Dermis microvascular lymphatic vessel endothelial cell (primary cell): ENCODE results near the gene THAP7. TPM values are rescaled to one million over a fixed set of nuclear protein-coding genes. Genes with fewer than 3 reads are reported as not detected.
A peak's percentile ranks its signal among the peaks of the same experiment; 100 is the strongest.
"Not testable (repeated sequence)": the region's sequence is repeated elsewhere in the genome, so short reads cannot be mapped to it uniquely, and the experiment has no call there.

Experiments
- DNase-seq, 2 donors: peaks; one replicate each; pipeline versions ENCODE4 v3.0.0 to v3.0.0-alpha.2; 2010; ENCODE audit warnings: low read depth in 2 of 2
- total RNA-seq: library from RNA; depleted of rRNA; stranded (reverse); fragments of >200 nt; gene quantifications from 2 replicates; pipeline ENCODE4 v1.2.1, GENCODE V29; 2014

THAP7 gene
- total RNA-seq, 1 donor from 2014 or later = 11.0 TPM

- DNase-seq = no peak
These were observed 11.8 kb upstream of the THAP7 start for GRCh38 chr22:21013657-21014201.

GRCh38 chr22:21012446-21013407, 10.8 kb upstream of the THAP7 start:
- no peak for DNase-seq

DNA sequence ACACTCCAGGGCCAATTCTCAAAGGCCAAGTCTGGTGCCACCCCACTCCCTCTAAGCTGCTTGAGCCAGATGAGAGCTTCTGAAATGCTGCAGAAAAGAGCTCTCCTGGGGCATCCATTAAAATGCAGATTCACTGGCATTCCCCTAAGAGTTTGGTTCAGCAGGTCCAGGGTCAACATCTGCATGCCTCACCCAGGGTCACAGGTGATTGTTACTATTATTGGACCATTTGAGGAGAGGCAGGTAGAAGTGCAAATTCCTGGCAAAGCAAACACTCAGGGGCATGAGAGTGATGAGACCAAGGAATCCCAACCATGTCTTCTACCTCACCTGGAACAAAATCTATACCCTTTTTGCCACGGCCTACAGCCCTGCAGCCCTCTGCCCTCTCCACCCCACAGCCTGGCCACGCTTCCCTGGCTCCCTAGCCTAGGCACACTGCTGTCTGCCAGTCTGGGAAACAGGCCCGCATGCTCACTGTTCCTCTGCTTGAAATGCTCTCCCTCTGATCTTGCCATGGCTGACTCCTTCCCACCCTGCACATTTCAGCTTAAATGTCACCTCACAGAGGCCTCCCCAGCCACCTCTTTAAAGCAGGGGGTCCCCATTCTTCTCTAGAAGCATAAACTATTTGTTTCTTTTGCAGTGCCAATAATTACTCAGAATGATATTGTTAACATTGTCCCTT, 8.7 kb upstream of the THAP7 start:
- DNase-seq = no peak

GRCh38 chr22:21009638-21010425, 7.9 kb upstream of the THAP7 start:
- peak; percentile 26 to 72 for DNase-seq

DNA sequence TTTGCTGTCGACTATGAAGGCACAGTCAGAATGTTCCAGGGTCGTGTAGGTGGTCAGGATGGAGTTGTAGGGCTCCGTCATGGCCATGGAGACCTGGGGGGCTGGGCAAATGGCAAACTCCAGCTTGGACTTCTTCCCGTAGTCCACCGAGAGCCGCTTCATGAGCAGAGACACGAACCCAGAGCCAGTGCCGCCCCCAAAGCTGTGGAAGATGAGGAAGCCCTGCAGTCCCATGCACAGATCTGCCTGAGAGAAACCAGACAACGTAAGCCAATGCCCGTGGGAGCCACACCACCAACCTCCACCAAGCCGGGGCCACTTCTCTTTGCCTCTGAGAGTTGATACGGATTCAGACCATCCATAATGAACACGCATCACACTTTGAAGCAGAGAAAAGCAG, 7.3 kb upstream of the THAP7 start:
- DNase-seq = not testable (repeated sequence)

DNA sequence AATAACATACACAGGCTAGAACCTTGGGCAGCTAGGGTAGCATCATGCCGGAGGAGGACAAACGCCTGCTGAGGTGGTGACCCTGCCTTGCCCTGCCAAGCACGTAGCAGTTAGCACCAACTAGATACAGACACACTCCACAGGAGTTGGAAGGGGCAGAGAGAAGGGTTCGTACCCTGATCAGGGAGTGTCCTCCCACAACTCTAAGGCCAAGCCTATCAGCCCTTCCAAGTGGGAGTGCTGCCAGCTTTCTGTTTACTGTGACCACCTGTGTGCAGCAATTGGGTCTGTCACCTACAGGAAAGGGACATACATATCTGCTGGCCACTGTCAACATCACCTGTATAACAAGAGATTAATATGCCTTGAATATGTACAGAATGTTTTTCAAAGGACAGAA, 1.9 kb upstream of the THAP7 start:
- no peak for DNase-seq

GRCh38 chr22:21000987-21001600, 824 bp downstream of the THAP7 start:
- no peak for DNase-seq

DNA sequence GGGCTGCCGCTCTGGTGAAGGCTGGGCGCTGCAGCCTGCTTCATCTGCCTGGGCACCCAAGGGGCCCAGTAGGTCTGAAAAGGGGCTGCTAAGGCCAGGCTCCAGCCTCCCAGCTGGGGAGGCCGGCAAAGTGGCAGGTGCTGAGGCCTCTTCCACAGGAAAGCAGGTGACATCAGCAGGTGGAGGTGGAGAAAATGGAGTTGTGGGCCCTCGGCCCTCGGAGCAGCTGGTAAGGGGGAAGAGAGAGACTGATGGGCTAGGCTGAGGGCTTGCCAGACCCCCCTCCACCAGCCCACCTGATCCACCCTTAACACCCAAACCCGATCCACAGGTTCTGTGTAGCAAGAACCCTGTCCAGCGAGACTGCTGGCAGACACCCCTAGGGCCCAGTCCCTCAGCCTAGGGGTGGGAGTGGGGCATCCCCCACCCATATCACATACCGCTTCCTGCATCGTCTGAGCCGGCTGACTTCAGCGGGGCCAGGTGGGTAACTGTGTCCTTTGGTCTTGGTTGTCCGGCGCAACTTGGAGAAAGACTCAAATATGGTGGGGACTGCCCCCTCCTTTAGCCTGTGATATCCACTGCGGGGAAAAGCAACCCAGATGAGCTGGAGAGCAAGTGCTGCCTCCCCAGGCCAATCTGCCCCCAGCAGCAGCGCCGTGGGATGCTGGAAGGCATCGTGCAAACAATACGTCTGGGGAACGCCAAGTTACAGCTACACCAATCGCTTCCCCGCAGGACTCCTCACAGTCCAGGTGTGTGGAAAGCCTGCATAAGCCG, 1.5 kb downstream of the THAP7 start:
- DNase-seq = no peak

DNA sequence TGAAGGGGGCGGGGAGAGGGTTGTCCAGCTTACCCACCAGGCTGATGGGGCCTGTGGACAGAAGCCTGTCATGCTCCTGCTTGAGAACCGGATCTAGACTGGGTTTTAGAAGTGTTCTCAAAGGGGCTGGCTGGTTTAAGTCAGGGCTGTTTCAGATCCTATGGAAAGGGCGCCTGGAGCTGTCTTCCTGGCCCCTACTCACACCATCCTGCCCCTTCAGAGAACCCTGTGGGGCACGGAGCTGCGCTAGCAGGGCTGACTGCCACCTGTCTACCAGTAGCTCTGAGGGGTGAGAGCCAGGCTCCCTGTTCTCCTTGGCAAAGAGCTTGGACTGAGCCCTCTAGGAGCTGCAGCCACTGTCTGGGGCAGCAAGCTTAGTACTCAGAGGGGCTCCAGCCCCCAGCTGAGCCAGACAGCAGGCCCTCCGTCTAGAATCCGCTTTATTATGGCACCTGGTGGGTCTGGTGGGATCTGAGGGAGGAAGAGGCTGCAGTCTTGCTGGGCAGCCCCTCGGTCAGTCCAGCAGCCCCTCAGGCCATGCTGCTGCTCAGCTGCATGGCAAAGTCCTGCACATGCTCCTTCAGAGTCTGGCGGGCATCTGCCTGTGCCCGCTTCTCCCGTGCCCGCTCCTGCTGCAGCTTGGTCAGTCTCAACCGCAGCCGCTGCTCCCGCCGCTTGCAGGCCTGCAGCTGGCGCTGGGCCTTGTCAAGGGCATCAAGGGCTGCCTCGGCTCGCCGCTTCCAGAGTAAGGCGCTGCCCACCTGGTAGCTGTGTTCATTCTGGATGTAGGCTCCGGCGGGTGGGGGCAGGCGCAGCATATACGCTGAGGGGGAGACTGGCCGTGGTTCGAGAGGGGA, 2.3 kb downstream of the THAP7 start:
- DNase-seq = no peak

- no peak for DNase-seq
These were observed 3.2 kb downstream of the THAP7 start for GRCh38 chr22:20998411-20999336.

DNA sequence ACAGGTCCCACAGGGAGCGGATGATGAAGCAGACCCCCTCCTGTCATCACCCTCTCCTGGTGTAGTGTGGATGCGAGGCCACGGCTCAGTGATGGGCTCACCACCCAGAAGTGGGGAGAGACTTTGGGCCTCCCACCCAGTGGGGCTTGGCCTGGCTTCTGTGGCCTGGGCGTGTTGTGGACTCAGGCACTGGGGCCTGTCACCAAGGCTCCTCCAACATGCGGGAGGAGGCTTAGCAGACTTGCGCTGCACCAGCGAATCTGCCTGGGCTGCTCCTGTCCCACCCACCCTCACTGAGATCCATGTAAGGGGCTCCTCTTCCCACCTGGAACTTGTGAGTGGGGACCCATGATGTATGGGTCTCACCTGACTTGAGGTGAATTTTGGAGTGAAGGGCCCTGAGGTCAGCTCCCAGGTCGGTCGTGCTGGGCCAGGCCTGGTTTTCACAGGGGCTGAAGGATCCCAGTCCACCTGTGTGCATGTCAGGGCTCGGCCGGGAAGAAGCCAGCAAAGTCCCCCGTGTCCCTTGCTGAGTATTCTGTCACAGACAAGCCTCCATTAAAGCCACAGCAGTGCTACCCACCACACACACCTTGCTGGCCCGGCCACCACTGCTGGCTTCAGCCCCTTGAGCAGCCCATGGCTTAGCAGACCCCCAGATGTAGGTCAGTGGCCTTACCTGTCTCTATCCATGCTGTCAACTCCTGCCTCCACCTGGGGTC, 4.2 kb downstream of the THAP7 start:
- no peak for DNase-seq

- no peak for DNase-seq
These were observed 5.1 kb downstream of the THAP7 start for GRCh38 chr22:20996598-20997535.

GRCh38 chr22:20996031-20996410, 5.9 kb downstream of the THAP7 start:
- no peak for DNase-seq

- DNase-seq = no peak
These were observed 6.4 kb downstream of the THAP7 start for GRCh38 chr22:20995329-20996030.

- DNase-seq = no peak
These were observed 7.0 kb downstream of the THAP7 start for GRCh38 chr22:20994902-20995241.
